ENCODE results near the gene ALDH1L1.

GRCh38 chr3:126208606-126209256 lies 28.3 kb upstream of the ALDH1L1 start:
- TF ChIP-seq USF2 (IDR thresholded peaks at IDR 0.05; ENCODE audit: low read length): no peak
- no peak for TF ChIP-seq SIN3A (conservative IDR thresholded peaks at IDR 0.05 in 1 of 2, IDR thresholded peaks at IDR 0.05 in 1 of 2; ENCODE audit: low read depth in 1 of 2, low read length in 2 of 2)
- no peak for TF ChIP-seq TEAD4 (IDR thresholded peaks at IDR 0.05; ENCODE audit: low read depth, low read length)
- no peak for TF ChIP-seq EZH2 (IDR thresholded peaks at IDR 0.05; ENCODE audit: low read depth, low read length, severe bottlenecking)
- no peak for TF ChIP-seq SUZ12 (IDR thresholded peaks at IDR 0.05; ENCODE audit: low read length)
- no peak for TF ChIP-seq EP300 (IDR thresholded peaks at IDR 0.05; ENCODE audit: borderline replicate concordance in 1 of 2, low read depth in 2 of 2, low read length in 2 of 2)
- TF ChIP-seq CTCF (IDR thresholded peaks at IDR 0.05; ENCODE audit: control extremely low read depth in 1 of 3, insufficient read depth in 1 of 3, low read depth in 1 of 3, low read length in 3 of 3): no peak
- TF ChIP-seq SP1 (IDR thresholded peaks at IDR 0.05; ENCODE audit: low read depth, low read length): no peak
- no peak for TF ChIP-seq GABPA (IDR thresholded peaks at IDR 0.05; ENCODE audit: borderline replicate concordance, insufficient read depth, low read length)
